HepG2 (cell line): ENCODE results near the gene PSRC1. TPM values are rescaled to one million over a fixed set of nuclear protein-coding genes. Genes with fewer than 3 reads are reported as not detected.

Source experiments
- EHMT2 ChIP-seq: fragments of 200-600 bp; sonication (generic); IDR thresholded peaks from 2 replicates; pipeline ENCODE4 v1.7.0; 2017; ENCODE audit warnings: antibody characterized with exemption, low read depth, low read length, borderline replicate concordance
- HNRNPLL ChIP-seq: fragments of 200-400 bp; formaldehyde crosslinking; IDR thresholded peaks from 2 replicates; pipeline ENCODE4 v1.6.1; 2017; ENCODE audit warnings: mild to moderate bottlenecking, low read depth, low read length; ENCODE audit not compliant: poor library complexity, severe bottlenecking
- PATZ1 ChIP-seq: sonication (generic); formaldehyde crosslinking; IDR thresholded peaks from 2 replicates; pipeline ENCODE4 v1.4.0; 2020; ENCODE audit warnings: missing genetic modification reagents
- SAP130 ChIP-seq: IDR thresholded peaks from 2 replicates; pipeline ENCODE4 v1.6.1; 2016; ENCODE audit warnings: low read depth
- SRSF4 ChIP-seq: fragments of 200-400 bp; formaldehyde crosslinking; IDR thresholded peaks from one replicate; pipeline ENCODE4 v1.6.1; 2018; ENCODE audit warnings: mild to moderate bottlenecking, low read depth, low read length, moderate library complexity; ENCODE audit not compliant: poor library complexity, severe bottlenecking
- SRSF9 ChIP-seq: fragments of 200-400 bp; formaldehyde crosslinking; IDR thresholded peaks from 2 replicates; pipeline ENCODE4 v1.6.1; 2018; ENCODE audit warnings: borderline replicate concordance, mild to moderate bottlenecking, low read depth, low read length; ENCODE audit not compliant: insufficient read depth, poor library complexity, severe bottlenecking
- ZNF138 ChIP-seq: sonication (generic); formaldehyde crosslinking; IDR thresholded peaks from 2 replicates; pipeline ENCODE4 v1.5.0; 2020; ENCODE audit warnings: mild to moderate bottlenecking, low read depth, missing genetic modification reagents
- ZNF687 ChIP-seq: sonication (generic); formaldehyde crosslinking; IDR thresholded peaks from 2 replicates; pipeline ENCODE4 v1.5.1; 2020; ENCODE audit warnings: mild to moderate bottlenecking, missing genetic modification reagents, moderate library complexity
- ZSCAN25 ChIP-seq: sonication (generic); formaldehyde crosslinking; IDR thresholded peaks from 2 replicates; pipeline ENCODE4 v1.8.0; 2022; ENCODE audit warnings: mild to moderate bottlenecking, missing genetic modification reagents
- polyA plus RNA-seq, 8 experiments: library from polyadenylated mRNA; depleted of rRNA in 3 of 8; stranded (reverse) in 7 of 8; unstranded in 1 of 8; fragments of >200 nt; fragmentation: Illumina TruSeq in 4 of 8; extraction: Trizol in 4 of 8; gene quantifications; 2 replicates each; pipeline versions ENCODE4 v1.2.1 to v1.2.3, GENCODE V29; 2011 to 2016; ENCODE audit warnings: low read depth in 4 of 8, missing spikeins in 1 of 8, mixed read lengths in 1 of 8; ENCODE audit not compliant: insufficient read depth in 1 of 8
- total RNA-seq, 5 experiments: library from RNA; depleted of rRNA; stranded (reverse); fragments of >200 nt; fragmentation: Illumina TruSeq; extraction: Trizol; gene quantifications; 2 replicates each; pipeline ENCODE4 v1.2.3, GENCODE V29; 2016; ENCODE audit warnings: low read depth in 1 of 5
- TF ChIP-seq, protein P1 (sequence below): sonication (generic); formaldehyde crosslinking; IDR thresholded peaks from 2 replicates; pipeline ENCODE4 v1.5.0; 2020; ENCODE audit warnings: missing genetic modification reagents
- TF ChIP-seq, protein P2 (sequence below): sonication (generic); formaldehyde crosslinking; IDR thresholded peaks from 2 replicates; pipeline ENCODE4 v1.4.0; 2020; ENCODE audit warnings: missing genetic modification reagents, mild to moderate bottlenecking, borderline replicate concordance
- TF ChIP-seq, protein P3 (sequence below): sonication (generic); formaldehyde crosslinking; IDR thresholded peaks from 2 replicates; pipeline ENCODE4 v1.8.1; 2022; ENCODE audit warnings: low read depth, mild to moderate bottlenecking, missing genetic modification reagents
- TF ChIP-seq, protein P4 (sequence below): IDR thresholded peaks from 2 replicates; pipeline ENCODE4 v1.6.1; 2012; ENCODE audit warnings: low read depth, low read length, improper control_type of control experiment

Gene PSRC1
- total and polyA plus RNA-seq, 2 of the 13 experiments (the other 11 are each of a cell fraction or from before 2014, with no cell fraction given), result 28.6 to 30.3 TPM

DNA sequence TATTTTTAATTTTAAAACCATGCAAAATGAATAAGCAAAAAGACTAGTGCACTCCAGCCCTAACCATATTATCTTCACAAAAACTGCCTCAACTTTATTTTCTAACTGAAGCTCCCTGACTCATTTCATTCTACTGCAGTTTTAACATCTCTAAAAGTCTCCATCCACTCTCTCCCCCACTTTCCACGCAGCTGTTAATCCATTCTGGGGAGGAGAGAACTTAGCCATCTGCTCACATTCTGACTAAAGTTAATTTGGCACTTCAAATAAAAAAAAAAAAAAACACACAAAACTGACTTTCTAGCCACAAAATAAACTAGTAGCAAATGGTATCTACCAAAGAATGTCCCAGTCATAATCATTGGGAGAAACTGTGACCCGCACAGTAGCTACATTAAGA lies 29.3 kb upstream of the PSRC1 start (continued):
- TF ChIP-seq ZNF687 (CRISPR knock-in tag) (no peak), SRSF9 (no peak), SRSF4 (no peak), HNRNPLL (no peak), EHMT2 (no peak), SAP130 (CRISPR knock-in tag) (no peak), PATZ1 (no peak), ZSCAN25 (CRISPR knock-in tag) (no peak), ZNF138 (no peak)
- TF ChIP-seq, protein P1, sequence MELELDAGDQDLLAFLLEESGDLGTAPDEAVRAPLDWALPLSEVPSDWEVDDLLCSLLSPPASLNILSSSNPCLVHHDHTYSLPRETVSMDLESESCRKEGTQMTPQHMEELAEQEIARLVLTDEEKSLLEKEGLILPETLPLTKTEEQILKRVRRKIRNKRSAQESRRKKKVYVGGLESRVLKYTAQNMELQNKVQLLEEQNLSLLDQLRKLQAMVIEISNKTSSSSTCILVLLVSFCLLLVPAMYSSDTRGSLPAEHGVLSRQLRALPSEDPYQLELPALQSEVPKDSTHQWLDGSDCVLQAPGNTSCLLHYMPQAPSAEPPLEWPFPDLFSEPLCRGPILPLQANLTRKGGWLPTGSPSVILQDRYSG (CRISPR knock-in tag), result no peak
- TF ChIP-seq, protein P2, sequence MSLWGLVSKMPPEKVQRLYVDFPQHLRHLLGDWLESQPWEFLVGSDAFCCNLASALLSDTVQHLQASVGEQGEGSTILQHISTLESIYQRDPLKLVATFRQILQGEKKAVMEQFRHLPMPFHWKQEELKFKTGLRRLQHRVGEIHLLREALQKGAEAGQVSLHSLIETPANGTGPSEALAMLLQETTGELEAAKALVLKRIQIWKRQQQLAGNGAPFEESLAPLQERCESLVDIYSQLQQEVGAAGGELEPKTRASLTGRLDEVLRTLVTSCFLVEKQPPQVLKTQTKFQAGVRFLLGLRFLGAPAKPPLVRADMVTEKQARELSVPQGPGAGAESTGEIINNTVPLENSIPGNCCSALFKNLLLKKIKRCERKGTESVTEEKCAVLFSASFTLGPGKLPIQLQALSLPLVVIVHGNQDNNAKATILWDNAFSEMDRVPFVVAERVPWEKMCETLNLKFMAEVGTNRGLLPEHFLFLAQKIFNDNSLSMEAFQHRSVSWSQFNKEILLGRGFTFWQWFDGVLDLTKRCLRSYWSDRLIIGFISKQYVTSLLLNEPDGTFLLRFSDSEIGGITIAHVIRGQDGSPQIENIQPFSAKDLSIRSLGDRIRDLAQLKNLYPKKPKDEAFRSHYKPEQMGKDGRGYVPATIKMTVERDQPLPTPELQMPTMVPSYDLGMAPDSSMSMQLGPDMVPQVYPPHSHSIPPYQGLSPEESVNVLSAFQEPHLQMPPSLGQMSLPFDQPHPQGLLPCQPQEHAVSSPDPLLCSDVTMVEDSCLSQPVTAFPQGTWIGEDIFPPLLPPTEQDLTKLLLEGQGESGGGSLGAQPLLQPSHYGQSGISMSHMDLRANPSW (CRISPR knock-in tag), result no peak
- TF ChIP-seq, protein P3, sequence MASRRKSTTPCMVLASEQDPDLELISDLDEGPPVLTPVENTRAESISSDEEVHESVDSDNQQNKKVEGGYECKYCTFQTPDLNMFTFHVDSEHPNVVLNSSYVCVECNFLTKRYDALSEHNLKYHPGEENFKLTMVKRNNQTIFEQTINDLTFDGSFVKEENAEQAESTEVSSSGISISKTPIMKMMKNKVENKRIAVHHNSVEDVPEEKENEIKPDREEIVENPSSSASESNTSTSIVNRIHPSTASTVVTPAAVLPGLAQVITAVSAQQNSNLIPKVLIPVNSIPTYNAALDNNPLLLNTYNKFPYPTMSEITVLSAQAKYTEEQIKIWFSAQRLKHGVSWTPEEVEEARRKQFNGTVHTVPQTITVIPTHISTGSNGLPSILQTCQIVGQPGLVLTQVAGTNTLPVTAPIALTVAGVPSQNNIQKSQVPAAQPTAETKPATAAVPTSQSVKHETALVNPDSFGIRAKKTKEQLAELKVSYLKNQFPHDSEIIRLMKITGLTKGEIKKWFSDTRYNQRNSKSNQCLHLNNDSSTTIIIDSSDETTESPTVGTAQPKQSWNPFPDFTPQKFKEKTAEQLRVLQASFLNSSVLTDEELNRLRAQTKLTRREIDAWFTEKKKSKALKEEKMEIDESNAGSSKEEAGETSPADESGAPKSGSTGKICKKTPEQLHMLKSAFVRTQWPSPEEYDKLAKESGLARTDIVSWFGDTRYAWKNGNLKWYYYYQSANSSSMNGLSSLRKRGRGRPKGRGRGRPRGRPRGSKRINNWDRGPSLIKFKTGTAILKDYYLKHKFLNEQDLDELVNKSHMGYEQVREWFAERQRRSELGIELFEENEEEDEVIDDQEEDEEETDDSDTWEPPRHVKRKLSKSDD, result no peak
- TF ChIP-seq, protein P4, sequence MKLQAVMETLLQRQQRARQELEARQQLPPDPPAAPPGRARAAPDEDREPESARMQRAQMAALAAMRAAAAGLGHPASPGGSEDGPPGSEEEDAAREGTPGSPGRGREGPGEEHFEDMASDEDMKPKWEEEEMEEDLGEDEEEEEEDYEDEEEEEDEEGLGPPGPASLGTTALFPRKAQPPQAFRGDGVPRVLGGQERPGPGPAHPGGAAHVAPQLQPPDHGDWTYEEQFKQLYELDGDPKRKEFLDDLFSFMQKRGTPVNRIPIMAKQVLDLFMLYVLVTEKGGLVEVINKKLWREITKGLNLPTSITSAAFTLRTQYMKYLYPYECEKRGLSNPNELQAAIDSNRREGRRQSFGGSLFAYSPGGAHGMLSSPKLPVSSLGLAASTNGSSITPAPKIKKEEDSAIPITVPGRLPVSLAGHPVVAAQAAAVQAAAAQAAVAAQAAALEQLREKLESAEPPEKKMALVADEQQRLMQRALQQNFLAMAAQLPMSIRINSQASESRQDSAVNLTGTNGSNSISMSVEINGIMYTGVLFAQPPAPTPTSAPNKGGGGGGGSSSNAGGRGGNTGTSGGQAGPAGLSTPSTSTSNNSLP, result no peak
